ENCODE results near the gene SLC22A4.

Gene SLC22A4

GRCh38 chr5:132378580-132378979 is 84.4 kb downstream of the SLC22A4 start:
- DNase-seq = no peak

DNA sequence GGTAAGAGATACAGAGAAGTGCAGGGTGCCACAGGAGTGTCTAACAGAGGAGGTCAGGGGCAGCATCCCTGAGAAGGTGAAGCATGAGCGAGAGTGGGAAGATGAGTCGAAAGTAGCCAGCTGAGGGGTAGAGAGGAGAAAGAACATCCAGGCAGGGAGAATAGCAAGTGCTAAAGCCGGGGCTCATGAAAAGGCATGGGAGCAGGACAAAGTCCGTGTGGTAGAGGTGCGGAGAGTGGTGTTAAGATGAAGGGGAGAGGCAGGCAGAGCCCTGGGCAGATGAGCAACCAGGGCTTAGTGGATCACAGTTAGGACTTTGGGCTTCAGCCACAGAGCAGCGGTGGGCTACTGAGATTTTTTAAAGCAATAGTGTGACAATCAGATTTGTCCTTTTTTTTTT is 85.9 kb downstream of the SLC22A4 start:
- no peak for DNase-seq

GRCh38 chr5:132380741-132381140 is 86.5 kb downstream of the SLC22A4 start:
- no peak for DNase-seq

- DNase-seq = no peak
Observed at GRCh38 chr5:132381614-132382013, 87.4 kb downstream of the SLC22A4 start.

DNA sequence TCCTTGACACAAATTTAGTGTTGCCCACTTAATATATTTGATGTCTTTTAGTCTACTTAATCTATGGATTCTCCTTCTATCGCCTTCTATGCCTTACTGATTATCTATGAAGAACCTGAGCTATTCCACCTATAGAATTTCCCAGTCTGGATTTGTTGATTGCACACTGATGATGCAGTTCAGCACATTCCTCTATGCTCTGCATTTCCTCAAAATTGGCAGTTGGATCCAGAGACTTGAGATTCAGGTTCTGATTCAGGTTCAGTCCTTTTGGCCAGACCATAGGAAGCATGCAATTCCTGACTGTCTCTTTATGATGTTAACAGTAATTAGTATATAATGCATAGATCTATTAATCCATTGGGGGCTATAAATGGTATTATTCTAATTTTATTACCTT is 89.1 kb downstream of the SLC22A4 start:
- DNase-seq = no peak

GRCh38 chr5:132383984-132384383 is 89.8 kb downstream of the SLC22A4 start:
- DNase-seq = no peak

GRCh38 chr5:132384506-132385050 is 90.4 kb downstream of the SLC22A4 start:
- DNase-seq = peak; percentile 95

DNA sequence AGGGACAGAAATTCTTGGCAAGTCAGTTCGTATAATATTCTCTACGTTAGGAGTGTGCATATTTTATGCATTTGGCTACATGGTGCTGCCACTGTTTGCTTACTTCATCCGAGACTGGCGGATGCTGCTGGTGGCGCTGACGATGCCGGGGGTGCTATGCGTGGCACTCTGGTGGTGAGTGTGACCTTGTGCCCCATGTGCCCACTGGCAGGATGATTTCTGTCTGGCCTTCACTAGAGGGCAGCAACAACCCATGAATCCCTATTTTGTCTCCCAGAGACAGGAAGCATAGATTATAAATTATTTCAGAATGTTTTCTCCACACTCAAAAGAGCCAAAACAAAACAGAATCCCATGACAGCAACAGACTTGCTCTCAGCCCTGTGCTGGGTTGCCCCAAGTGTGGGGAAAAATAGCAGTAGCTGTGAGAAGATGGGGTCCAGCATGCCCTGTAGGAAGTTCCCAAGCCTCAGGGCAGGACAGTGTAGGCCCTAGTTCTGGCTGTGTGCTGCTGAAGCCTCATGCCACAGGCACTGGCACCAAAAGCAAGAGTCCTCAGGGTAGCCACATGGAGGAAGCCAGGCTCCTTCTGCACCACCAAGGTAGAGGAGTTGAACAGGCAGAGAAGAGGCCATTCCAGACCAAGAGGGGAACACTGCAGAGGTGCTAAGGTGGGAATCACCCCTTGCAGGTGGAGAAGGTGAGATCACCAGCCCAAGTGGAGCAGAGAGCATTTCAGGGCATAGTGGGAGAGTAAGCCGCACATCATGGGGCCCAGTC is 91.3 kb downstream of the SLC22A4 start:
- DNase-seq = peak; percentile 92

- DNase-seq = peak; percentile 86
Observed at GRCh38 chr5:132386644-132387286, 92.6 kb downstream of the SLC22A4 start.

- DNase-seq = no peak
Observed at GRCh38 chr5:132387640-132388117, 93.5 kb downstream of the SLC22A4 start.

DNA sequence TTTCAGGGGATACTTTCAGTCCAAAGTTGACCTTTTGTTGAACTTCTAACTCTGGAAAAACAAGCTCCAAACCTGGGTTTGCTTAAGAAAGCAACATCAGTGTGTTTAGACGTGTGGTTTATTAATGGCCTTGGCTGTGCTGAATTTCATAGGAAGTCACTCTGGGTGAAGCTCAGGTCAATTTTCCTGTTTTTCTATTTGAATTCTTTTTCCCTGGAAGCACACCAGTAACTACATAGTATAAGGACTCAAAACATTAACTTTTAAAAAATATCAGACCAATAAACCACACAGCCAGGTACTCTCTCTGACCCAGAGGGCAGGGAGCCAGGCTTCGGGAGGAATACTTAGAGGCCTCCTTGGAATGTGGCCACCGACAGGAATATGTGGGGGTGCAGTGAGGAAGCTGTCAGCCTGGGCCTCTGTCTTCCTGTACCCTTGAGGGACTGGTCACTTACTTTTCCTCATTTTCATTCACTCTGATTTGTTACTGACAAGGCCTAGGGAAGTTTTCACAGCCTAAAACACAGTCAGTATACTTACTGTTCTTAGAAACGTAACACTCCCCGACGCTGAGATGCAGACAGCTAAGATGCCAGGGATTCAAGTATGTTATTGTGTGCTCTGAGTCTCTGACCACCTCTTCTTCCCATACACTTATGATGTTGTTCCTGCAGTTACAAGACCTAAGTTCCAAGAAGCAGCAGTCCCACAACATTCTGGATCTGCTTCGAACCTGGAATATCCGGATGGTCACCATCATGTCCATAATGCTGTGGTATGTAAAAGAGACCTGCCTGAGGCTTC is 94.3 kb downstream of the SLC22A4 start:
- no peak for DNase-seq

DNA sequence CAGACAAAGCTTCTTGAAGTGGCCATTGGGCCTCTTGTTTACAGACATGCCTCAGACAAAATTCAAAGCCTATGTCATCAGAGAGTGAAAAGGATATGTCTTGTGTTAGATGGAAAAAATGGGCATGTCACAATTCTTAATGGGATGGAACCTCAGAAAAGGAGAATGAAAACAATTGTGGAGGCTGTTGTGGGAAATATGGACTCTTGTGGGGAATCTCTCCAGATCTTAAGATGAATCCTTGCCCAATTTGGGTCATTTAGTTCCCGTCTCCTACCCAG is 94.8 kb downstream of the SLC22A4 start:
- no peak for DNase-seq

- DNase-seq = no peak
Observed at GRCh38 chr5:132389585-132390286, 95.5 kb downstream of the SLC22A4 start.

DNA sequence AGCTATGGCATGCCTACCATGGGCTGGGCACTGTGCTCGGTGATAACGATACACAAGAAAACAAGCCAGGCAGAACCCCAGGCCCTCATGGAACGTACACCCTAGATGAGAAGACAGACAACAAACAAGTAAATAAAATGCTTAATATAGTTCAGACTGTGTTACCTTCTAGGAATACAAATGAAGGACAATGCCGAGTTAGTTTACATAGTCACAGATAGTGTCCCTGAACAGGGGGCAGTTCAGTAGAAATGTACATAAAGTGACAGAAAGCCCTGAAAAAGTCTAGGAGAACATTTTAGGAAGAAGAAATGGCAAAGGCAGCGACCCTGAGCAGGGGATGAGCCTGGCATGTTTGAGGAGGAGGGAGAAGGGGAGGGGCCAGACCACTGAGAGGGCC is 97.1 kb downstream of the SLC22A4 start:
- DNase-seq = no peak

DNA sequence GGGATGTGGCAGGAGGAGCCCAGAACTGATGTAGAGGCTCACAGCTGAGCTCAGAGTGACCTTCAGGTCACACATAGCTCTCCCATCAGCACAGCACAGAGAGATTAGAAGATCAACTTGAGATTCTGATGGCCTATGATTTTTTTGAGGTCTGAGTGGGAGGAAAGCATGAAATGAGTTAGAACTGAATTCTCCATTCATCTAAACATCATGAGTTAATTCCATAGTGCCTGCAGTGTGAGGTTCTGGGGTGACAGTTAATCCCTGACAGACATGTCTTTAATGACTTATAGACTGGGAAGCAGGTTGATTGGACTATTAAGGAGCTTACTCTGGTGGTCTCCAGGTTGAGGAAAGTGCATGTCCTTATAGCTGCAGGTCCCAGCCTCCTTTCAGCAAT is 97.7 kb downstream of the SLC22A4 start:
- no peak for DNase-seq

GRCh38 chr5:132392411-132392810 is 98.2 kb downstream of the SLC22A4 start:
- no peak for DNase-seq

DNA sequence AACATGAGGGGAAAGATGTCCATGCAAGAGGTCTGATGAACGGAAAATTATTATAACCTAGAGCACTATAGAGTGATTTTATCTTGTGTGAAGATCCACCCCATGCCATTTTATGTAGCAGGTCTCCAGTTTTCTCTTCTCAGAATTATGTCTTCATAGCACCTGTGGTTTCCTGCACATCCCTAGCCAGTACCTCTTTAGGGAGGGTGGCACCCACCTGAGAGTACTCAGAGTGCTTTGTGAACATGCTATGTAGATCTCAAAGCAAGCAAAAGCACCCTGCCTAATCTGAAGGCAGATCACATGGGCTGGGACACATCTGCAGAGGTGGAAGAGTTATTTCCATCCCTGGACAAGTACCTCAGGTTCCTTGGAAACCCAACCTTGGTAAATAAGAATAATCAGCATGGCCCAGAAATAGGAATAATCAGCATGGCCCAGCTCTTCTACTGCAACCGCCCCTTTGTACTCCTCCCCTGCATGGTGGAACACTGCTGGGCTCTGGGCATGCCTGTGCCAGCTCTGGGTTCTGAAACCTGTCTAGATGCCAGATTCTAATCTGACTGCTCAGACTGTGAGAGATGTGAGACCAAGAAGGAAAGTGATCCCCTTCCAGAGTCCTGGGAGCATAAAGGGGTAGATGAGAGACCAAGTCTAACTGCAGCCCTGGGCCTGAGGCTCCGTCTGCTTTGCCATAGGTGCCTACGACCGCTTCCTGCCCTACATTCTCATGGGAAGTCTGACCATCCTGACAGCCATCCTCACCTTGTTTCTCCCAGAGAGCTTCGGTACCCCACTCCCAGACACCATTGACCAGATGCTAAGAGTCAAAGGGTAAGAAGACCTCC is 99.0 kb downstream of the SLC22A4 start:
- no peak for DNase-seq

Data from hematopoietic multipotent progenitor cell treated with erythropoietin and hydrocortisone succinate and interleukin-3 and kit ligand, for 8 days (in vitro differentiated cells).